GM12878 (cell line): ENCODE data around the gene MFSD8. TPM values are rescaled to one million over a fixed set of nuclear protein-coding genes. Genes with fewer than 3 reads are reported as not detected.

Experiments
- ATF3 ChIP-seq: IDR thresholded peaks from 2 replicates; pipeline ENCODE4 v1.6.1; 2011; ENCODE audit warnings: low read depth, mild to moderate bottlenecking, low read length, moderate library complexity, borderline replicate concordance; ENCODE audit errors: extremely low read depth
- BACH1 ChIP-seq: fragments of 450-650 bp; IDR thresholded peaks from 2 replicates; pipeline ENCODE4 v1.6.1; 2017; ENCODE audit warnings: mild to moderate bottlenecking, borderline replicate concordance
- BMI1 ChIP-seq: fragments of 450-650 bp; IDR thresholded peaks from 2 replicates; pipeline ENCODE4 v1.6.1; 2016; ENCODE audit warnings: mild to moderate bottlenecking, moderate library complexity, borderline replicate concordance
- CEBPZ ChIP-seq: fragments of 150-350 bp; IDR thresholded peaks from 2 replicates; pipeline ENCODE4 v1.6.1; 2016; ENCODE audit warnings: low read depth, low read length
- CREB1 ChIP-seq: IDR thresholded peaks from 2 replicates; pipeline ENCODE4 v1.6.1; 2012; ENCODE audit warnings: low read depth, mild to moderate bottlenecking, inconsistent platforms
- E2F8 ChIP-seq: fragments of 450-650 bp; IDR thresholded peaks from 2 replicates; pipeline ENCODE4 v1.6.1; 2018; ENCODE audit warnings: mild to moderate bottlenecking, low read depth, moderate library complexity; ENCODE audit not compliant: partially characterized antibody
- JUNB ChIP-seq: IDR thresholded peaks from 2 replicates; pipeline ENCODE4 v1.6.1; 2016; ENCODE audit warnings: antibody characterized with exemption, mild to moderate bottlenecking
- NR2F1 ChIP-seq: fragments of 450-650 bp; conservative IDR thresholded peaks from 2 replicates; pipeline ENCODE4 v1.6.1; 2017; ENCODE audit warnings: mild to moderate bottlenecking
- RELB ChIP-seq: fragments of 450-650 bp; IDR thresholded peaks from 2 replicates; pipeline ENCODE4 v1.6.1; 2017; ENCODE audit warnings: low read depth, mild to moderate bottlenecking, moderate library complexity
- SMAD1 ChIP-seq: fragments of 450-650 bp; IDR thresholded peaks from 2 replicates; pipeline ENCODE4 v1.6.1; 2018; ENCODE audit warnings: mild to moderate bottlenecking, low read depth; ENCODE audit not compliant: partially characterized antibody
- SP1 ChIP-seq: IDR thresholded peaks from one replicate; pipeline ENCODE4 v1.6.1; 2011; ENCODE audit warnings: low read depth, low read length
- SUPT20H ChIP-seq: IDR thresholded peaks from 2 replicates; pipeline ENCODE4 v1.6.1; 2011; ENCODE audit warnings: low read depth, mild to moderate bottlenecking, low read length, moderate library complexity, borderline replicate concordance; ENCODE audit not compliant: control insufficient read depth
- TBL1XR1 ChIP-seq: IDR thresholded peaks from 2 replicates; pipeline ENCODE4 v1.6.1; 2012; ENCODE audit warnings: low read depth, low read length, improper control_type of control experiment
- ZBTB40 ChIP-seq: fragments of 450-650 bp; IDR thresholded peaks from 2 replicates; pipeline ENCODE4 v1.6.1; 2016; ENCODE audit warnings: mild to moderate bottlenecking, moderate library complexity, borderline replicate concordance
- ZNF207 ChIP-seq: fragments of 450-650 bp; IDR thresholded peaks from 2 replicates; pipeline ENCODE4 v1.6.1; 2014; ENCODE audit warnings: antibody characterized with exemption, mild to moderate bottlenecking, borderline replicate concordance
- ZNF24 ChIP-seq: fragments of 450-650 bp; IDR thresholded peaks from 2 replicates; pipeline ENCODE4 v1.6.1; 2017; ENCODE audit warnings: antibody characterized with exemption, mild to moderate bottlenecking
- ZNF622 ChIP-seq: fragments of 450-650 bp; IDR thresholded peaks from 2 replicates; pipeline ENCODE4 v1.6.1; 2017; ENCODE audit warnings: mild to moderate bottlenecking, inconsistent platforms
- polyA plus RNA-seq, 11 experiments: library from polyadenylated mRNA; depleted of rRNA in 4 of 11; unstranded in 6 of 11; stranded (reverse) in 5 of 11; fragments of >200 nt; fragmentation: Nextera tagmentation in 4 of 11; fragmentation: Illumina TruSeq in 1 of 11; extraction: Ambion mirVana in 4 of 11; extraction: Trizol in 1 of 11; gene quantifications; 1 replicate in 1 of 11; 2 replicates in 10 of 11; pipeline versions ENCODE4 v1.2.1 to v1.2.3, GENCODE V29; 2011 to 2016; ENCODE audit warnings: inconsistent platforms in 2 of 11, missing spikeins in 2 of 11, low read depth in 1 of 11
- total RNA-seq, 4 experiments: library from RNA; depleted of rRNA in 3 of 4; stranded (reverse); fragments of >200 nt in 3 of 4; fragmentation: Illumina TruSeq in 1 of 4; extraction: Trizol in 1 of 4; gene quantifications; 2 replicates each; pipeline versions ENCODE4 v1.2.1 to v1.2.3, GENCODE V29; 2013 to 2021

Gene MFSD8
- total and polyA plus RNA-seq, 10 of the 15 experiments (the other 5 are each of a cell fraction or from before 2014, with no cell fraction given): 12.7 to 29.9 (median 18.4) TPM

- TF ChIP-seq ZBTB40 (no peak), JUNB (no peak), RELB (peak; percentile 89), SMAD1 (no peak), ATF3 (no peak), TBL1XR1 (peak; percentile 5; the same call in 1 of the 2 replicates), ZNF24 (no peak), SP1 (peak; percentile 67), SUPT20H (no peak), BACH1 (no peak), BMI1 (no peak), CREB1 (peak; percentile 92), E2F8 (no peak), NR2F1 (no peak), ZNF622 (no peak), CEBPZ (no peak), ZNF207 (0 out of 2 replicates have a peak, but pooled peaks have one; percentile 30)
Observed at GRCh38 chr4:127880763-127881562, 84.0 kb downstream of the MFSD8 start, which contains the start of gene PLK4 (continued).
